ENCODE data around the gene TAX1BP1.

TAX1BP1 gene

DNA sequence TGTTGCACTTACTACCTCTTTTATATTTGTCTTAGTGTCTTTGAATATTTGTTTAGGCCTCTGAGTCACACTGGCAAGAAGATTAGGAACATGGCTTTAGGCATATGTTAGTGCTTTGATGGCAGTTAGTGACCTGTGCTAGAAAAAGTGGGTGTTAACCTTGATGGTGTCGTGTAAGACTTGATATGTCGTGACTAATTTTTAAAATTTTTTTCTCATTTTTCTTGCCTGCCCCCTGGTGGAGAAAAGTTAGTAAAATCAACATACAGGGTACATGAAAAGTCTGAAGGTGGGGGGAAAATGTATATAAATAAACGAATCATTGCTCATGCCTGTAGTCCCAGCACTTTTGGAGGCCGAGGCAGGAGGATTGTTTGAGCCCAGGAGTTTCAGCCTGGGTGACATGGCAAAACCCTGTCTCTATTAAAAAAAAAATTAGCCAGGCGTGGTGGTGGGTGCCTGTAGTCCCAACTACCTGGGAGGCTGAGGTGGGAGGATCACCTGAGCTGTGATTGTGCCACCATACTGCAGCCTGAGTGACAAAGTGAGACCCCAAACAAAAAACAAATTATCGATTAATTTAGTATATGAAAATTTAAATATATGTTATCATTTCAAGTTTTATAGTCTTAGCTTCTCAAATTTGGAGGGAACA, 44.6 kb downstream of the TAX1BP1 start:
- no peak for DNase-seq

- DNase-seq: no peak
These were observed 48.5 kb downstream of the TAX1BP1 start for GRCh38 chr7:27788437-27788836.

GRCh38 chr7:27793780-27794179, 53.8 kb downstream of the TAX1BP1 start:
- DNase-seq: no peak

DNA sequence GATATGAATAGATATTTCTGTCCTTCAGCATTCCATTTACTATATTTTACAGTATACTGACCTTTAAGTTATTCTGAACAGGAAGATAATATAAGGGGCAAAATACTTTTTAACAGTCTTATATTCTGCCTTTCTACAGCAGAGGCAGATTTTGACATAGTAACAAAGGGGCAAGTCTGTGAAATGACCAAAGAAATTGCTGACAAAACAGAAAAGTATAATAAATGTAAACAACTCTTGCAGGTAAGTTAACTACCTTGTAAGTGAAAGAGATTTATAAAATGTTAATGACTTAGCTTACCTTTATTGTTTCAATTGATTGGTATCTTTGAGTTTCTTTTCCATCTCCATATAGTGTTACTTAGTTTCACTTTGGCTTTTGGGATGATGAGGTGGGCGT, 56.0 kb downstream of the TAX1BP1 start:
- no peak for DNase-seq

- DNase-seq: no peak
These were observed 59.2 kb downstream of the TAX1BP1 start for GRCh38 chr7:27799212-27799611.

GRCh38 chr7:27802999-27803398, 63.0 kb downstream of the TAX1BP1 start:
- no peak for DNase-seq

DNA sequence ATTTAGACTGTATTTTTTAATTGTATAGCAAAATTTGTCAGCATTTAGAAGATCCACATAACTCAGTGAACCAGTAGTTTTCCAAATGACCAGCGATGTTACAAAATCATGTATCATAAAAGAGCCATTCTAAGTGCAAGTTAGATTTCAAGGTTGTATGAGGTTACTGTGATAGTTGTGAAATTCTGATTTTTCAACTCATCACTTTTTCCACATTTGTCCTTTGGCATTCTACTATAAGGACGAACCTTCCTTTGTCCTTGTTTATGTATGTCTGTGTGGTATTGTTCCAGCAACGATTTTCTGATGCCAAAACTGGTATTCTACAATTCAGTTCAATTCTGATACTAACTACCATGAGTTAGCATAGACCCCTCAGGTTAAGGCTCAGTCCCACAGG, 64.2 kb downstream of the TAX1BP1 start:
- DNase-seq: no peak

DNA sequence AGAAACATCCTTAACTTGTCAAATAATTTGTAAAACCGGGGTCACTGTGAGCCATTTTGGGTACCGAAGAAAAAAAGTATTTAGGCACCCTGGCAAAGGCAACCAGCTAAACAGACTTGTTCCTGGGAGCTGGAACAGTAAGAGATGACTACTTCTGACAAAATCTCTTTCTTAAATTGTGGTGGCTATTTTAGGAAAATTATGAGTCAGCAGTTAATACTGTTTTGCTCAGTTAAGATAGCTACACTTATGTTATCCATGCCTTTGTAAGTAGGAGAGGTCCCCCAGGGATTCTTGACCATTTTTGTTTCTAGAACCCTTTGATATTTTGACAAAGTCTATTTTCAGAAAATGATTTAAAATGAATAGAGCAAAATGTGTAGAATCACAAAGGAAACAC, 68.7 kb downstream of the TAX1BP1 start:
- DNase-seq: no peak

DNA sequence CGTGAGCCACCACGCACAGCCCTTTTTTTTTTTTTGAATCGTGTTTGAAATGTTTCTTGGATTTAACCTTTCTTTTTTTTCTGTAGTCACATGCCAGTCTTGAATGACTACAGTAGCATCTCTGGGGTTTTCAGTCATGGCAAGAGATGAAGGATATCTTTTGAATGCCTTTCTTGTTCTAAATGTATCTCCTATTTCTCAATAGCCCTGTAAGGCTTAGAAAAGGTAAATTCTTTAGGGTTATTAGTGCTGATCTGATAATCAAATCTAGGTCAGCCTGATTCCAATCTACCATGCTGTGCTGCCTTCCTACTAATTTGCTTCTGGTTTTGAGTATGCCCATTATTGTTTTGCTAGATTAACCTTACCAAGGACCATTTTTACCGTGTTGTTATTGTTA, 70.2 kb downstream of the TAX1BP1 start:
- no peak for DNase-seq

DNA sequence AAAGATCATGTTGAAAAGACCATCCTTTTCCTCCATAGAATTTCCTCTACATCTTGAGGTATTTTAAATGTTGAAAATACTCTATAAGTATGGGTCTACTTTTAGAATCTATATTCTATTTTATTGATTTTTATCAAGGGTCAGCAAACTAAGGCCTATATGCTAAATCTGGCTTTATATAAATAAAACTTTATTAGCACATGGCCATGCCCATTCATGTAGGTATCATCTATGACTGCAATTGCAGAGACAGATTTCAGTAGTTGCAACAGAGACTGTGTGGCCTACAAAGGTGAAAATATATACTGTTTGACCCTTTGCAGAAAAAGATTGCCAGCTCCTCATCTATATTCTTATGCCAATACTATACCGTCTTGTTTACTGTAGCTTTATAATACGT, 72.7 kb downstream of the TAX1BP1 start:
- no peak for DNase-seq

- no peak for DNase-seq
These were observed 82.3 kb downstream of the TAX1BP1 start for GRCh38 chr7:27822245-27822644.

DNA sequence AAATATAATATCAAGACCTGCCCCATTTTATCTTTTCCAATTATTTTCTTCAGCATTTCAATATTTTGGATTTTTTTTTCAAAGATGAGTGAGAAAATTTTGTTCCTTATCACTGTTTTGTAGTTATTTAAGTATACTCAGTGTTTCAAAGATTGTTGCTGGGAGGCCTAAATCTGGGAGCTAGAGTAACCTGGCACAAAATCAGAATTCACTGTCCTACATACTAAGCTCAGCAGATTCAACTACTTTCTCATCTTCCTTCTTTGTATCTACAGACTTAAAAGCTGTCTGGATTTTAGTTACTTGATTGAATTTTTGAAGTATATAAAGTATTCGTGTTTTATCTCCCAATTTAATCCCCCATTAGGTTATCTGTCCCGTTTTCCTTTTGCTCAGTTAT, 85.9 kb downstream of the TAX1BP1 start:
- no peak for DNase-seq

DNA sequence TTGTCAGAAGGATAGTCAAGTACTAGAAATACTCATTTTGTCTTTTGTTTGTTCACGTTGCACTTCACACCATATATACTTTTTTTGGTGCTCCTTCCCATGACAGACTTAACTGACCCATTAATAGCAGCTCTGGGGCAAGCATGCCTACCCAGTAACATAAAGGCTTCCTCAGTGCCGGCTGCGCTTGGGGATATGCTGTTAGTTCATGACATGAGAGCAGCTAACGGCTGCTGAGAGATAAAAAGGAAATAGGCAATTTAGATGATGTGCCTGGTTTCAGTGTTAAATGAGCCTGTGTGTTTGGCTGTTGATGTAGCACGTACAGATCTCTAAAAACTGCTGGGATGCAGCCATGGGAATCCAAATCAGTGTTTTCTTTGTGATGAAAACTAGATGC, 86.4 kb downstream of the TAX1BP1 start:
- no peak for DNase-seq

- DNase-seq: no peak
These were observed 94.4 kb downstream of the TAX1BP1 start for GRCh38 chr7:27834179-27834921.

DNA sequence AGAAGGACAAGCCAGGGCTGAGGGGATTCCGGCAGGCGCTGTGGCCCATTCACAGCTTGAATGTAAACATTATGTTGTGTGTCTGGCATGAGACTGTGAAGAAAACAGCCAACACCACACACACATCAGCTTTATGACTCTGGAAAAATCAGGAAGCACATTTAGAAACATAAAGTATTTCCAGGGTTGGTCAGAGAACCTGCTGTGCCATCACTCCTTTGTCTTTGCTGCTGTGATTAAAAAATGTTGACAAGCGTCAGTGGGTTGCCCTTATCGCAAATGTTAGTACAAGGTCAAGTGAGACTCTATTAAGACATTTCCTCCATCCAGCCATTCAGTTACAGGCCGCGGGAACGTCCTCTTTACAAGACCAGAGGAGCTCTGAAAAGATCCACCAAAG, 95.4 kb downstream of the TAX1BP1 start:
- DNase-seq: no peak

DNA sequence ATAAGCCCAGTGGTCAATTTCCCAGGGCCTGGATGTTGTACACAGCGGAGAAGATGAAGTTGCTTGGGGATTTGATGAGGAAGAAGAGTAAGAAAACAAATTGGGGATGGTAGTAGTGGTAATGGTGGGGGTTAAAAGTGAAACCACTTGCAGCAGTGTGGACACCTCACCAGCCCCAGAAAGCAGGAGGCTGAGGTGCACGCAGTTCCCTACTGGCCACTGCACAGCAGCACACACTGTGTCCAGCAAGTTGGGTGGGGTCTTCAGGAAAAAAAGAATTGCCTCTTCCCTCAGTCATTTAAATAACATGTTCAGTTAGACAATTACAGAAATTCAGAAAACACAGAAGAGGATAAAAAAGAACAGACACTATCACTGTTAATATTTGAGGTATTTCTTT, 96.6 kb downstream of the TAX1BP1 start:
- no peak for DNase-seq

GRCh38 chr7:27839099-27839498, 99.1 kb downstream of the TAX1BP1 start:
- no peak for DNase-seq

- no peak for DNase-seq
These were observed 100.4 kb downstream of the TAX1BP1 start for GRCh38 chr7:27840313-27840712.

- DNase-seq: no peak
These were observed 100.9 kb downstream of the TAX1BP1 start for GRCh38 chr7:27840760-27841364.

GRCh38 chr7:27842094-27842692, 102.2 kb downstream of the TAX1BP1 start:
- DNase-seq: no peak

GRCh38 chr7:27842851-27843250, 102.9 kb downstream of the TAX1BP1 start:
- no peak for DNase-seq

GRCh38 chr7:27843584-27844305, 103.8 kb downstream of the TAX1BP1 start:
- no peak for DNase-seq

GRCh38 chr7:27846388-27846787, 106.4 kb downstream of the TAX1BP1 start:
- no peak for DNase-seq
